SU-DHL-6 (cell line): ENCODE results near the gene UCK2.

Source experiments
- H2AFZ ChIP-seq: fragments of 200-600 bp; sonication (generic); 2 replicates; pipeline ENCODE4 v1.6.1; 2014; ENCODE audit warnings: low read depth, mild to moderate bottlenecking, moderate library complexity, mixed read lengths, antibody characterized with exemption, low read length; ENCODE audit not compliant: severe bottlenecking
- H3F3A ChIP-seq: fragments of 200-600 bp; shearing (Covaris generic); 2 replicates; pipeline ENCODE4 v1.6.0; 2016; ENCODE audit warnings: antibody characterized with exemption, mild to moderate bottlenecking; ENCODE audit not compliant: insufficient read depth
- H3K27ac ChIP-seq: fragments of 200-600 bp; sonication (generic); 2 replicates; pipeline ENCODE4 v1.5.1; 2016; ENCODE audit warnings: low read depth, mild to moderate bottlenecking, low read length, moderate library complexity, mixed read lengths
- H3K27me3 ChIP-seq: fragments of 200-600 bp; sonication (generic), shearing (Covaris generic); 2 replicates; pipeline ENCODE4 v1.6.0; 2014; ENCODE audit warnings: mild to moderate bottlenecking, low read length
- H3K36me3 ChIP-seq: fragments of 200-600 bp; sonication (generic); 2 replicates; pipeline ENCODE4 v1.6.1; 2014; ENCODE audit warnings: mild to moderate bottlenecking, low read length, mixed read lengths
- H3K4me2 ChIP-seq: fragments of 300-600, 200-600 bp; shearing (Covaris generic), sonication (generic); 2 replicates; pipeline ENCODE4 v1.6.0; 2014; ENCODE audit warnings: low read length, low read depth, mild to moderate bottlenecking; ENCODE audit not compliant: poor library complexity, severe bottlenecking
- H3K4me3 ChIP-seq: fragments of 200-600 bp; sonication (generic); 2 replicates; pipeline ENCODE4 v1.5.1; 2014; ENCODE audit warnings: antibody characterized with exemption, low read length, mild to moderate bottlenecking, mixed read lengths; ENCODE audit not compliant: insufficient read depth, poor library complexity, severe bottlenecking
- H3K79me2 ChIP-seq: fragments of 200-600 bp; sonication (generic); 2 replicates; pipeline ENCODE4 v1.6.1; 2014; ENCODE audit warnings: mild to moderate bottlenecking, low read length, moderate library complexity; ENCODE audit not compliant: insufficient read depth
- H3K9ac ChIP-seq: fragments of 200-600 bp; sonication (generic); 2 replicates; pipeline ENCODE4 v1.7.0; 2014; ENCODE audit warnings: mild to moderate bottlenecking, low read length
- H3K9me2 ChIP-seq: fragments of 200-600 bp; sonication (generic); replicated peaks from 2 replicates; pipeline ENCODE4 v1.6.1; 2014; ENCODE audit warnings: low read length; ENCODE audit not compliant: insufficient read depth
- H3K9me3 ChIP-seq: fragments of 200-600 bp; sonication (generic); 2 replicates; pipeline ENCODE4 v1.6.1; 2014; ENCODE audit warnings: low read length, mixed read lengths; ENCODE audit not compliant: insufficient read depth
- H4K20me1 ChIP-seq: fragments of 200-600 bp; sonication (generic); 2 replicates; pipeline ENCODE4 v1.6.1; 2014; ENCODE audit warnings: low read depth, mild to moderate bottlenecking, antibody characterized with exemption, low read length, moderate library complexity, mixed read lengths
- CTCF ChIP-seq: fragments of 200-600 bp; sonication (generic); IDR thresholded peaks from one replicate; pipeline ENCODE4 v1.5.1; 2017; ENCODE audit warnings: antibody characterized with exemption, mild to moderate bottlenecking, low read length, moderate library complexity; ENCODE audit not compliant: insufficient read depth, poor library complexity, severe bottlenecking
- EZH2phosphoT487 ChIP-seq: fragments of 200-600 bp; sonication (generic), shearing (Covaris generic); conservative IDR thresholded peaks from 2 replicates; pipeline ENCODE4 v1.6.1; 2018; ENCODE audit warnings: mild to moderate bottlenecking, antibody characterized with exemption, low read length, moderate library complexity, mixed read lengths

UCK2 gene

GRCh38 chr1:165841582-165842017, 14.2 kb downstream of the UCK2 start:
- H3K79me2 ChIP-seq = peaks cover 100% of the 10 kb centered on the region
- H3K27me3 ChIP-seq = no peaks in the 10 kb centered on the region
- H3K9me2 ChIP-seq = no peaks in the 10 kb centered on the region
- TF ChIP-seq EZH2phosphoT487 (no peak), CTCF (no peak)
- no peaks in the 10 kb centered on the region for H3K36me3 ChIP-seq
- no peak overlapping the region for H2AFZ ChIP-seq
- no peaks in the 10 kb centered on the region for H3K9me3 ChIP-seq
- H3K27ac ChIP-seq = no peak overlapping the region
- no peak overlapping the region for H3K9ac ChIP-seq
- H3K4me2 ChIP-seq = no peak overlapping the region
- no peaks in the 10 kb centered on the region for H3F3A ChIP-seq
- H3K4me3 ChIP-seq = no peak overlapping the region
- peaks cover 42% of the 10 kb centered on the region; the same call in 1 of the 2 replicates for H4K20me1 ChIP-seq

- H3K4me2 ChIP-seq = no peak overlapping the region
- no peak for TF ChIP-seq CTCF
- no peak for TF ChIP-seq EZH2phosphoT487
- peaks cover 100% of the 10 kb centered on the region for H3K79me2 ChIP-seq
- H2AFZ ChIP-seq = no peak overlapping the region
- no peaks in the 10 kb centered on the region for H3K9me2 ChIP-seq
- H3K9ac ChIP-seq = no peak overlapping the region
- no peaks in the 10 kb centered on the region for H3K9me3 ChIP-seq
- no peaks in the 10 kb centered on the region for H3F3A ChIP-seq
- H3K27me3 ChIP-seq = no peaks in the 10 kb centered on the region
- H3K36me3 ChIP-seq = no peaks in the 10 kb centered on the region
- peaks cover 47% of the 10 kb centered on the region; the same call in 1 of the 2 replicates for H4K20me1 ChIP-seq
- no peak overlapping the region for H3K27ac ChIP-seq
- H3K4me3 ChIP-seq = no peak overlapping the region
These were observed 14.7 kb downstream of the UCK2 start for GRCh38 chr1:165842023-165842670.

- Histone ChIP-seq H3K4me2 (no peak overlapping the region), H3K36me3 (no peaks in the 10 kb centered on the region), H3K9me3 (no peaks in the 10 kb centered on the region), H3K9me2 (no peaks in the 10 kb centered on the region), H3K27ac (no peak overlapping the region), H3K79me2 (peaks cover 100% of the 10 kb centered on the region), H3K9ac (no peak overlapping the region), H2AFZ (no peak overlapping the region), H3K4me3 (no peak overlapping the region), H3F3A (no peaks in the 10 kb centered on the region), H4K20me1 (peaks cover 47% of the 10 kb centered on the region; the same call in 1 of the 2 replicates), H3K27me3 (no peaks in the 10 kb centered on the region)
- no peak for TF ChIP-seq EZH2phosphoT487
- no peak for TF ChIP-seq CTCF
These were observed 15.3 kb downstream of the UCK2 start for GRCh38 chr1:165842671-165843129.
